GM21390 (cell line): ENCODE results near the gene NTRK1.

Experiments
- ATAC-seq: cut with Tn5 transposase; IDR thresholded peaks from one replicate; pipeline ENCODE4 v1.9.1; 2021; ENCODE audit not compliant: unreplicated experiment

The NTRK1 gene

DNA sequence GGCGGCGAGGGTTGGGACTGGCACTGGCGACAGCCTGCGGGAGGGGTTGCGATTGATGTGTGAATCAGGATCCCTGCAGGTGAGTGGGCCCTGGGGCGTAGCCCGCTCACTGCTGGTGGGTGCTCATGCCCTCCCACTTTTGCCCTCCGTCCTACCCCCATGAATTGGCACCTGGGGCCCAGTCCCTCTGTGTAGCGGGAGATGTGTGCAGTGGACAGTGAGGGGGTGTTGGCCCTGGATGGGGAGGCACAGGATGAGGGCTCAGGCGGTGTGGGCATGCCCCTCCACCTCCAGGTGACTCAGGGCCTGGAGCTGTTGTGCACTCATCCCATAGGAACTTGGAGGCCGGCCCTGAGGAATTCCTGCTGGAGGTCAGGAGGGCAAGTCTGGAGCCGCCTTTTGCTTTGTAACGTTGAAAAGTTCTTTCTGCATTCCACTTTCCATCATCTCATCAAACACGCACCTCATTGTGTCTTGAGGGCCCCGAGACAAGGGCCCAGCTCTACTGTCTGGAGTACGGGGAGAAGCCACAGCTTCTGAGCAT is 35.9 kb downstream of the NTRK1 start:
- no peak for ATAC-seq

GRCh38 chr1:156897078-156897825 is 36.6 kb downstream of the NTRK1 start:
- no peak for ATAC-seq

DNA sequence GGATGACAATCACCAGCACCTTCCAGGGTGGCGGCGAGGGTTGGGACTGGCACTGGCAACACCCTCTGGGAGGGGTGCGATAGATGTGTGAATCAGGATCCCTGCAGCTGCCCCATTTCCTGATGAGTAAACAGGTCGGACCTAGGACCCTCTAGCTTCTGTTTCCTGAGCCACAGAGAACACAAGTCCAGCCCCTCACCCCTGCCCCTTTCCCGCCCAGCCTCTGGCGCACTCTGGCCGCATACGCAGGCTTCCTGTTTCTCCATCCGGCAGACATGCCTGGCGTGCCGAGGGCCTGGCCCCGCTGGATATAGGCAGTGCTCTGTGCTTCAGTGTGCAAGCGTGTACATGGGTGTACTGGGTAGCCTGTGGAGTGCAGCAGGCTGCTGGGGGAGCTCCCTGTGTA is 37.5 kb downstream of the NTRK1 start:
- ATAC-seq = no peak

- no peak for ATAC-seq
Observed at GRCh38 chr1:156898971-156899664, 38.5 kb downstream of the NTRK1 start.

GRCh38 chr1:156899956-156900718 is 39.5 kb downstream of the NTRK1 start:
- ATAC-seq = no peak

DNA sequence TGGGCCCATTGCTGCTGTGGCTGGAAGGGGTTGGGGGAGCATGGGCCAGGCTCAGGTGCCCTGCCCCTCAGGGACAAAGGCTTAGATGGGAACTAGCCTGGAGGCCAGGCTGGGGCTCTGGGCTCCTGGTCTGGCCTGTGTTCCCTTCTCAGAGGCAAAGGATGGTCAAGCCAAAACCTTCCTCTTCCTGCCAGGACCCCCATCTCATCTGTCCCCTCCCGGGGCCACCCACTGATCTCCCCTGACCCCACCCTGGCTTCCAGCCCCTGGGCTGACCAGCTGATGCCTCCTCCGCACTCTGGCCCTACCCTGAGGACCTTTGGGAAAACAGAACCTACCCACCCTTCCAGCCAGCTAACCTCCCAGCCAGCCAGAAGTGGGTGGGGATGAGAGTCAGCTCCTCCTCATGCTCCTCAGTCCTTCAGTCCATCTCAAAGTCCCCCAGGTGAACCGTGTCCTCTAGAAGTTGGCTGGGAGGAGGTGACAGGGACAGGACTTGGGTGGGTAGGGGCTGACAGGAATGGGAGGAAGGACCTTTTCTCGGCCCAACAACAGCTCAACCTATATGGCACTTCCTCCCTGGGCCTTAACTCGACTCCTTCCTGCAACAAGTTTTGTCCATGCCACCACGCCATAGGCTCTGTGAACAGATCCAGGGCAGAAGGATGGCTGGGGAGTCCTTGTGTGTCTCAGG is 40.4 kb downstream of the NTRK1 start:
- no peak for ATAC-seq

- ATAC-seq = no peak
Observed at GRCh38 chr1:156901590-156901900, 40.9 kb downstream of the NTRK1 start.

DNA sequence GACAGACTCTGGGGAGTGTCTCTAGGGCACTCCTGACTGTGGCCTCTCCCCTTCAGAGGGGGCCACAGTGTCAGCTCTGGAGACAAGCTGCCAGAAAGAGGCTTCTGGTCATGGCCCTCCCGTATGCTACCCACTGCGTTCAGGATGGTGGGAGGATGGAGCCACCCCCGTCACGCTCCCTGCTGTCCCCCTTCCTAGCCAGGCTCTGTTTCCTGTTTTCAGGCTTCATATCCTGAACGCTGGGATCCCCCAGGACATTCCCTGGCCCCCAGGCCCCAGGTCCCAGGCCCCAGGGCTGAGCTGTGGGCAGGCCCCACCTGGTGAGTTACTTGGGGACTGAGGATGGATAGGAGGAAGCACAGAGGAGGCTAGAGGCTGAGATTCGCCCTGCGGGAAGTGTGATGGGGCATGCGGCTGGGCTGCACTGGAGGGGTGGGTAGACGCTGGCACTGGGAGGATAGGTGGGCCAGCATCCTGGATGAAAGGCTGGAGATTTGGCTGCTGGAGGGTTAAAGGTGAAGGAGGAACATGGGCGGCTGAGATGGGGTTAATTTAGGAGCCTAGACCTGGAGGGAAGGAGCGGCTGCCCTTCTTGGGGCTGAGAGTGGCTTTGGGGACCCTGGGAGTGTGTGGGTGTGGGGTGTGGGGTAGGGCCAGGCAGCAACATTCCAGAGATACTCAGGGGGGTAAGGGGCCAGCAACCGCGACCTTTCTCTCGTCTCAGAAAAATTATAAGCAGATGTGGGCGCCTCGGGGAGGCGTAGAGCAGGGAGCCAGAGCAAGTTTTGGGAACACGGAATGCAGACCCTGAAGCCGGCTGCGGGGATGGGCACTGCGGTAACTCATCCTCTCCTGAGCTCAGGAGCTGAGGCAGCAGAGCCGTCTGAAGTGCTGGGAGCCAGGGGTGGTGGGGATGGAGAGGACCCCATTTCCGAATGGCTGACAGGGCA is 41.6 kb downstream of the NTRK1 start:
- ATAC-seq = no peak

DNA sequence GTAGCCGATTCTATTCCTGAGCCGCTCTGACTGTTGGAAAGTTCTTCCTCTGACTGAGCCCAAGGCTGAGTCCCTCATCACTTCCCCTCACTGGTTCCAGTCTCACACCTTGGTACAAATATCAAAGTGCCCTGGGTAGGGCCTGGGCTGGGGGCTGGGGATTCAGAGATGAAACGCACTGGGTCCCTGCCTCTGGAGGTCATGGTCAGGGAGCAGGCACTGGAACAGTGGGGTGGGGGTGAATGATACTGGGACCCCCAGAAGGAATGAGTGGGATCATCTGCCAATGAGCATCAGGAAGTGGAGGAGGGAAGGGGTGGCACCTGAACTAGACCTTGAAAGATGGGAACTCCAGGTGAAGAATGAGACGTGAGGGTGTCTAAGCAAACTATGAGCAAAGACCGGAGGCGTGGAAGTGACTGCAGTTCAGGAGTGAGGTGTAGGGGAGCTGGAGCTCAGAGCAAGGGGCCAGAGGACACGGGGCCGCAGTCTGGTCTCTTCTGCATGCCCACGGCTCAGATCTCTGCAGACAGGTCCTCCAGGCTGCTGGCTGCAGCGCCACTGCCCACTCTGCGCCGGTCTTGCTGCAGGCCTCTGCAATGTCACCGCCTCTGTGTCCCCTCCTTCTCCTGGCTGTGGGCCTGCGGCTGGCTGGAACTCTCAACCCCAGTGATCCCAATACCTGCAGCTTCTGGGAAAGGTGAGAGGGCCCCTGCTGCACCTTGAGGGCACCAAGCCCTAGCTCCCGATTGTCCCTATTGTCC is 42.8 kb downstream of the NTRK1 start:
- ATAC-seq = no peak

DNA sequence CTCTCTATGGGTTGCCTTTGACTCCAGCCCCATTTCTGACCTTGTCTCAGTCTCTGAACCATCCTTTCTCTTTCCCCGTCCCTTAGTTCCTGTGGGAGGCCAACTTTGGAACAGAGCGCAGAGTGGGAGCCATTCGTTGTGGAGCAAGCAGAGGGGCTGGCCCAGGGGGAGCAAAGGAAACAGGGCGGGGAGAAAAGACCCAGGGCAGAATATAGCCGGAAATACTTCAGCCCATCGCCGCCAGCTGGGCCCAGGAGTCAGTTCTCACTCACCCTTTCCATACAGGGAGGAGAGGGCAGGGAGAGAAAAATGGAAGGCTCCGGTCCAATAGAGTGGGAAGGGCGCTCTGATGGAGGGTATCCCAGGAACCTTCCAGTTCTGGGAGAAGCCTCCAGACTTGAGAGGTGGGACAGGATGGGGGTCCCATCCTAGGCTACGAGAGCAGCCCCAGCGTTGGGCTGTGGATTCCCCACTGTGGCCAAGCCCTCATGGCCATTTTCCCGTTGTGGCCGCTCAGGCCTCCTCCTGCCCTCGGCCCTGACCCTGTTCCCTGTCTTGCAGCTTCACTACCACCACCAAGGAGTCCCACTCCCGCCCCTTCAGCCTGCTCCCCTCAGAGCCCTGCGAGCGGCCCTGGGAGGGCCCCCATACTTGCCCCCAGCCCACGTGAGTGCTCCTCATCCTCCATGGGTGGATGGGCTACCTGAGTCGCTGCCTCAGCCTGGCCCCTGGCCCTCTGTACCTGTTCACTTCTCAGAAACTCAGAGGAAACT is 43.7 kb downstream of the NTRK1 start:
- no peak for ATAC-seq

GRCh38 chr1:156905176-156905575 is 44.5 kb downstream of the NTRK1 start:
- ATAC-seq = no peak

- ATAC-seq = no peak
Observed at GRCh38 chr1:156905651-156906050, 45.0 kb downstream of the NTRK1 start.

DNA sequence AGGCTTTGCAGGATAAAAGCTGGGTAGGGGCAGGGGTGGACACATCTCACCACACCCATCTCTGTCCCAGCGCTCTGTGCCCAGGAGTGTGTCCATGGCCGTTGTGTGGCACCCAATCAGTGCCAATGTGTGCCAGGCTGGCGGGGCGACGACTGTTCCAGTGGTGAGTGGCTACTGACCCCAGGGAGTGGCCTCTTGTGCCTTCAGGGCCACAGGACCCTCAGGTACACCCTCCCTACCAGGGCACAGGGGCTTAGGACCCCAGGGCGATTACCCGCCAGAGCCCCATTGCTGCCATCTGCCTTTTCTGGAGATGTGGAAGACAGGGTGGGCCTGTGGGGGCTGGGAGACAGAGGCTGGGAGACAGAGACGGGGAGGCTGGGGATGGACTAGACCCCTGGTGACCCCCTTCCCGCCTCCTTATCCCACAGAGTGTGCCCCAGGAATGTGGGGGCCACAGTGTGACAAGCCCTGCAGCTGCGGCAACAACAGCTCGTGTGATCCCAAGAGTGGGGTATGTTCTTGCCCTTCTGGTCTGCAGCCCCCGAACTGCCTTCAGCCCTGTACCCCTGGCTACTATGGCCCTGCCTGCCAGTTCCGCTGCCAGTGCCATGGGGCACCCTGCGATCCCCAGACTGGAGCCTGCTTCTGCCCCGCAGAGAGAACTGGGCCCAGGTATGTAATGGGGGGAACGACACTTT is 45.7 kb downstream of the NTRK1 start:
- no peak for ATAC-seq

DNA sequence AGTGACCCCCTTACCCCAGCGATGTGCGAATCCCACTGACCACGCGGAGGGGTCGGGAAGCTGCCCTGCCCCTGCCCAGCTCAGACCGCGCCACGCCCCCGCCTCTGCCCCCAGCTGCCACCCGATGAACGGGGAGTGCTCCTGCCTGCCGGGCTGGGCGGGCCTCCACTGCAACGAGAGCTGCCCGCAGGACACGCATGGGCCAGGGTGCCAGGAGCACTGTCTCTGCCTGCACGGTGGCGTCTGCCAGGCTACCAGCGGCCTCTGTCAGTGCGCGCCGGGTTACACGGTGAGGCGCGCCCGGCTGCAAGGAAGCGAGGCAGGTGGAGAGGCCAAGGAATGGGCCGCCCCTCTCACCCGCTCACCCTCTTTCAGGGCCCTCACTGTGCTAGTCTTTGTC is 47.9 kb downstream of the NTRK1 start:
- no peak for ATAC-seq

DNA sequence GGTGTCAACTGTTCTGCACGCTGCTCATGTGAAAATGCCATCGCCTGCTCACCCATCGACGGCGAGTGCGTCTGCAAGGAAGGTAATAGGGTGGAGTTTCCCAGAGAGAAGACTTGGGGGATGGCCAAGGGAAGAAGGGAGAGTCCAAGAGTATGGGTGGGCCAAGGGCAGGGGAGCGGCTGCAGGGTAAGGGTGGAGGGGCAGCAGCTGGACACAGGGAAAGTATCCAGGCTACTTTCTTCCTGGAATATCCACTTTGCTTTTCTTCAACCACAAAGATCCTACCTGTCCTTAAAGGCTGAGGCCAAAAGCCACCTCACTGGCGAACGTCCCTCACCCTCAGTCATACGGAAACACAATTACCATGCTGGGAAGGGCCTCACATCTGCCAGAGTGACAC is 48.3 kb downstream of the NTRK1 start:
- no peak for ATAC-seq

GRCh38 chr1:156909671-156910070 is 49.0 kb downstream of the NTRK1 start:
- no peak for ATAC-seq

DNA sequence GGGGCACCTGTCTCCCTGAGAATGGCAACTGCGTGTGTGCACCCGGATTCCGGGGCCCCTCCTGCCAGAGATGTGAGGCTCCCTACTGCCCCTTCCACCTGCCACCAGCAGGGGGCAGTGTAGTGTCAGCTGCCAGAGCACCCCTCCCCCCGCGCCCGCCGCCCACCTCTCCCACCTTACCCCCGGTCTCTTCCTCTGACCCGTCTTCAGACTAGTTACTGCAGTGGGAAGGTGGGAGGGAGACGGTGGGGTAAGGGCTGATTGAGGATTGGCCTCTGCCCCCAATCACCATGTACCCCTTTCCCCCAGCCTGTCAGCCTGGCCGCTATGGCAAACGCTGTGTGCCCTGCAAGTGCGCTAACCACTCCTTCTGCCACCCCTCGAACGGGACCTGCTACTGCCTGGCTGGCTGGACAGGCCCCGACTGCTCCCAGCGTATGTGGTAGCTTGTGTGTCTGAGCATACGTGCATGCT is 49.7 kb downstream of the NTRK1 start:
- ATAC-seq = no peak
